Measurements from ENCODE around the gene B3GALT5.
"Not testable (repeated sequence)": the region's sequence is repeated elsewhere in the genome, so short reads cannot be mapped to it uniquely, and the experiment has no call there.

The B3GALT5 gene

GRCh38 chr21:39668369-39668768, 55.6 kb downstream of the B3GALT5 start:
- no peak for DNase-seq

GRCh38 chr21:39669485-39669884, 56.7 kb downstream of the B3GALT5 start:
- DNase-seq: no peak

- no peak for DNase-seq
Measured at GRCh38 chr21:39669976-39670661, 57.4 kb downstream of the B3GALT5 start.

GRCh38 chr21:39670701-39671100, 58.0 kb downstream of the B3GALT5 start:
- no peak for DNase-seq

GRCh38 chr21:39671986-39672385, 59.2 kb downstream of the B3GALT5 start:
- DNase-seq: no peak

GRCh38 chr21:39673163-39673562, 60.4 kb downstream of the B3GALT5 start:
- no peak for DNase-seq

GRCh38 chr21:39673736-39674135, 61.0 kb downstream of the B3GALT5 start:
- no peak for DNase-seq

GRCh38 chr21:39674801-39675200, 62.1 kb downstream of the B3GALT5 start:
- no peak for DNase-seq

- DNase-seq: no peak
Measured at GRCh38 chr21:39675590-39675989, 62.9 kb downstream of the B3GALT5 start.

GRCh38 chr21:39675993-39676661, 63.4 kb downstream of the B3GALT5 start:
- DNase-seq: peak; percentile 67

GRCh38 chr21:39680216-39680615, 67.5 kb downstream of the B3GALT5 start:
- DNase-seq: no peak

GRCh38 chr21:39681257-39681656, 68.5 kb downstream of the B3GALT5 start:
- DNase-seq: peak; percentile 8

- peak; percentile 87 for DNase-seq
Measured at GRCh38 chr21:39681845-39682244, 69.1 kb downstream of the B3GALT5 start.

- DNase-seq: no peak
Measured at GRCh38 chr21:39685236-39685635, 72.5 kb downstream of the B3GALT5 start.

- no peak for DNase-seq
Measured at GRCh38 chr21:39685991-39686390, 73.3 kb downstream of the B3GALT5 start.

GRCh38 chr21:39686646-39687468, 74.1 kb downstream of the B3GALT5 start:
- no peak for DNase-seq

- DNase-seq: no peak
Measured at GRCh38 chr21:39688010-39688409, 75.3 kb downstream of the B3GALT5 start.

GRCh38 chr21:39689860-39690259, 77.1 kb downstream of the B3GALT5 start:
- not testable (repeated sequence) for DNase-seq

GRCh38 chr21:39690454-39690853, 77.7 kb downstream of the B3GALT5 start:
- no peak for DNase-seq

- DNase-seq: no peak
Measured at GRCh38 chr21:39694750-39695149, 82.0 kb downstream of the B3GALT5 start.

- DNase-seq: no peak
Measured at GRCh38 chr21:39696196-39696595, 83.5 kb downstream of the B3GALT5 start.

- DNase-seq: no peak
Measured at GRCh38 chr21:39696618-39697017, 83.9 kb downstream of the B3GALT5 start.

GRCh38 chr21:39700318-39700717, 87.6 kb downstream of the B3GALT5 start:
- DNase-seq: no peak

Measured in fibroblast of skin of abdomen (primary cell).